GM19452 (cell line): ENCODE data around the gene DHRS11.

Source experiments
- ATAC-seq: cut with Tn5 transposase; IDR thresholded peaks from one replicate; pipeline ENCODE4 v1.9.1; 2021; ENCODE audit not compliant: unreplicated experiment

The DHRS11 gene

GRCh38 chr17:36647636-36648035, 56.0 kb downstream of the DHRS11 start:
- ATAC-seq = no peak

GRCh38 chr17:36650096-36650775, 58.6 kb downstream of the DHRS11 start:
- ATAC-seq = no peak
